ENCODE measurements around the gene BACH1. TPM values are rescaled to one million over a fixed set of nuclear protein-coding genes. Genes with fewer than 3 reads are reported as not detected.

Gene BACH1
- total and polyA plus RNA-seq, 2 donors (not counting 1 experiment from before 2014, with no cell fraction given) = 10.1 to 221 TPM

- peaks cover 6 to 36% of the 10 kb centered on the region in 2 experiments for H3K36me3 ChIP-seq (replicated peaks in 1 of 2; ENCODE audit: control extremely low read depth in 1 of 2, control insufficient read depth in 1 of 2, extremely low read depth in 1 of 2, insufficient read depth in 2 of 2, low read length in 1 of 2)
- no peak for ATAC-seq (ENCODE audit: low read depth)
- no peak overlapping the region for H3K9ac ChIP-seq (ENCODE audit: low read length)
- H3K79me2 ChIP-seq (ENCODE audit: control insufficient read depth, insufficient read depth, low read length) = peaks cover 26% of the 10 kb centered on the region
- TF ChIP-seq, protein P1, sequence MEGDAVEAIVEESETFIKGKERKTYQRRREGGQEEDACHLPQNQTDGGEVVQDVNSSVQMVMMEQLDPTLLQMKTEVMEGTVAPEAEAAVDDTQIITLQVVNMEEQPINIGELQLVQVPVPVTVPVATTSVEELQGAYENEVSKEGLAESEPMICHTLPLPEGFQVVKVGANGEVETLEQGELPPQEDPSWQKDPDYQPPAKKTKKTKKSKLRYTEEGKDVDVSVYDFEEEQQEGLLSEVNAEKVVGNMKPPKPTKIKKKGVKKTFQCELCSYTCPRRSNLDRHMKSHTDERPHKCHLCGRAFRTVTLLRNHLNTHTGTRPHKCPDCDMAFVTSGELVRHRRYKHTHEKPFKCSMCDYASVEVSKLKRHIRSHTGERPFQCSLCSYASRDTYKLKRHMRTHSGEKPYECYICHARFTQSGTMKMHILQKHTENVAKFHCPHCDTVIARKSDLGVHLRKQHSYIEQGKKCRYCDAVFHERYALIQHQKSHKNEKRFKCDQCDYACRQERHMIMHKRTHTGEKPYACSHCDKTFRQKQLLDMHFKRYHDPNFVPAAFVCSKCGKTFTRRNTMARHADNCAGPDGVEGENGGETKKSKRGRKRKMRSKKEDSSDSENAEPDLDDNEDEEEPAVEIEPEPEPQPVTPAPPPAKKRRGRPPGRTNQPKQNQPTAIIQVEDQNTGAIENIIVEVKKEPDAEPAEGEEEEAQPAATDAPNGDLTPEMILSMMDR (IDR thresholded peaks at IDR 0.05) = no peak
- TF ChIP-seq EZH2 (IDR thresholded peaks at IDR 0.05; ENCODE audit: borderline replicate concordance, insufficient read depth, low read depth, low read length, poor library complexity, severe bottlenecking) = no peak
- no peaks in the 10 kb centered on the region for H3K27me3 ChIP-seq (replicated peaks in 1 of 4; ENCODE audit: control extremely low read depth in 1 of 4, control insufficient read depth in 3 of 4, insufficient read depth in 4 of 4, low read length in 3 of 4)
- no peak overlapping the region for H2AFZ ChIP-seq (ENCODE audit: insufficient read depth, low read depth, low read length, poor library complexity, severe bottlenecking)
- H3K4me2 ChIP-seq (replicated peaks; ENCODE audit: low read depth, low read length, poor library complexity, severe bottlenecking) = no peak overlapping the region
- ChIA-PET POLR2A (no interaction called here), CTCF (interaction anchor here (0.8 kb wide), 1 partner anchor 249 kb away, joined by 3 read pairs; no protein-coding TSS in a partner anchor)
- no peak overlapping the region for H3K27ac ChIP-seq (ENCODE audit: low read length in 2 of 2)
- DNase-seq = no peak
- no peaks in the 10 kb centered on the region for H3K9me3 ChIP-seq (ENCODE audit: control extremely low read depth in 1 of 3, control insufficient read depth in 2 of 3, insufficient read depth in 1 of 3, low read length in 2 of 3)
- 100% methylated on average over 1 of the region's 4 CpGs for WGBS (ENCODE audit: insufficient coverage)
- intact Hi-C loops (cut with micrococcal nuclease) = no loop called here
- H3K27me3 Mint-ChIP-seq = no peaks in the 10 kb centered on the region
- H3K4me3 Mint-ChIP-seq = no peak overlapping the region
- peaks cover 16 to 17% of the 10 kb centered on the region in 2 donors for H3K4me1 ChIP-seq (ENCODE audit: control insufficient read depth in 2 of 2, insufficient read depth in 2 of 2, low read length in 2 of 2)
- no peaks in the 10 kb centered on the region for H3K9me3 Mint-ChIP-seq (ENCODE audit: insufficient read depth)
- H3K4me1 Mint-ChIP-seq = peaks cover 33% of the 10 kb centered on the region
- H3K27ac Mint-ChIP-seq = no peak overlapping the region
- no peak overlapping the region for H3K4me3 ChIP-seq (ENCODE audit: control extremely low read depth in 1 of 5, extremely low read depth in 1 of 5, insufficient read depth in 1 of 5, low read depth in 2 of 5, low read length in 4 of 5)
- peaks cover 30% of the 10 kb centered on the region for H4K20me1 ChIP-seq (ENCODE audit: control insufficient read depth, insufficient read depth, low read length, poor library complexity, severe bottlenecking)
These were observed 44.8 kb downstream of the BACH1 start for GRCh38 chr21:29343519-29343918.

DNA sequence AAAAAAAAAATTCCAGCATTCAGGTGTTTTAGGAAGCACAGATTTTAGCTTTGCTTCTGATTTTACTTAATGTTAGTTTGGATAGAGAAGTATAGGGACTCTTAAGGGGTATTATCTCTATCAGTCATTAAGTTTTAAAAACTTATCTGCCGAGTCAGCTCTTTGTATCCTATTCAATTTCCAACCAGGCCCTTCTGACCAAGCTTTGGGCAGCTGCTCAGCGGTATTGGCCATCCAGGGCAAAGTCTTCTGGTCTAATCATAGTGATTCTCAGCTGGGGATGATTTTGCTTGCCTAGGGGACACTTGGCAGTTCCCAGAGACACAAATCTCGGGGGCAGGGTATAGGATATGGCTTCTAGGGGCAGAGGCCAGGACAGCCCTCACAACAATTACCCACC is 47.6 kb downstream of the BACH1 start:
- peaks cover 15% of the 10 kb centered on the region for H4K20me1 ChIP-seq (ENCODE audit: control insufficient read depth, insufficient read depth, low read length, poor library complexity, severe bottlenecking)
- DNase-seq = no peak
- H3K4me3 ChIP-seq (ENCODE audit: control extremely low read depth in 1 of 5, extremely low read depth in 1 of 5, insufficient read depth in 1 of 5, low read depth in 2 of 5, low read length in 4 of 5) = no peak overlapping the region
- 100% methylated on average over 1 of the region's 3 CpGs for WGBS (ENCODE audit: insufficient coverage)
- no peak overlapping the region for H3K9ac ChIP-seq (ENCODE audit: low read length)
- peaks cover 7% of the 10 kb centered on the region for H3K79me2 ChIP-seq (ENCODE audit: control insufficient read depth, insufficient read depth, low read length)
- peaks cover 6 to 30% of the 10 kb centered on the region in 2 experiments for H3K36me3 ChIP-seq (replicated peaks in 1 of 2; ENCODE audit: control extremely low read depth in 1 of 2, control insufficient read depth in 1 of 2, extremely low read depth in 1 of 2, insufficient read depth in 2 of 2, low read length in 1 of 2)
- POLR2A ChIA-PET = no interaction called here
- CTCF ChIA-PET = interaction anchor here (1.4 to 1.6 kb wide), 2 partner anchors 46 to 271 kb away, joined by 4 to 7 read pairs; no protein-coding TSS in a partner anchor
- no peaks in the 10 kb centered on the region for H3K9me3 ChIP-seq (ENCODE audit: control extremely low read depth in 1 of 3, control insufficient read depth in 2 of 3, insufficient read depth in 1 of 3, low read length in 2 of 3)
- H3K27ac ChIP-seq (ENCODE audit: low read length in 2 of 2) = no peak overlapping the region
- H3K27me3 ChIP-seq (replicated peaks in 1 of 4; ENCODE audit: control extremely low read depth in 1 of 4, control insufficient read depth in 3 of 4, insufficient read depth in 4 of 4, low read length in 3 of 4) = no peaks in the 10 kb centered on the region
- peaks cover 16 to 18% of the 10 kb centered on the region in 2 donors for H3K4me1 ChIP-seq (ENCODE audit: control insufficient read depth in 2 of 2, insufficient read depth in 2 of 2, low read length in 2 of 2)
- Mint-ChIP-seq H3K4me3 (no peak overlapping the region), H3K9me3 (ENCODE audit: insufficient read depth) (no peaks in the 10 kb centered on the region), H3K27me3 (no peaks in the 10 kb centered on the region), H3K4me1 (peaks cover 34% of the 10 kb centered on the region), H3K27ac (no peak overlapping the region)
- TF ChIP-seq, protein P1 (IDR thresholded peaks at IDR 0.05) = no peak
- no peak for TF ChIP-seq EZH2 (IDR thresholded peaks at IDR 0.05; ENCODE audit: borderline replicate concordance, insufficient read depth, low read depth, low read length, poor library complexity, severe bottlenecking)
- no peak overlapping the region for H2AFZ ChIP-seq (ENCODE audit: insufficient read depth, low read depth, low read length, poor library complexity, severe bottlenecking)
- H3K4me2 ChIP-seq (replicated peaks; ENCODE audit: low read depth, low read length, poor library complexity, severe bottlenecking) = no peak overlapping the region
- no peak for ATAC-seq (ENCODE audit: low read depth)
- intact Hi-C loops (cut with micrococcal nuclease) = loop anchor here (2.0 kb wide), 1 partner anchor 15 kb away; no protein-coding TSS in a partner anchor

Measured in B cell (primary cell).